Measurements from ENCODE around the gene RHOA.

Gene RHOA

DNA sequence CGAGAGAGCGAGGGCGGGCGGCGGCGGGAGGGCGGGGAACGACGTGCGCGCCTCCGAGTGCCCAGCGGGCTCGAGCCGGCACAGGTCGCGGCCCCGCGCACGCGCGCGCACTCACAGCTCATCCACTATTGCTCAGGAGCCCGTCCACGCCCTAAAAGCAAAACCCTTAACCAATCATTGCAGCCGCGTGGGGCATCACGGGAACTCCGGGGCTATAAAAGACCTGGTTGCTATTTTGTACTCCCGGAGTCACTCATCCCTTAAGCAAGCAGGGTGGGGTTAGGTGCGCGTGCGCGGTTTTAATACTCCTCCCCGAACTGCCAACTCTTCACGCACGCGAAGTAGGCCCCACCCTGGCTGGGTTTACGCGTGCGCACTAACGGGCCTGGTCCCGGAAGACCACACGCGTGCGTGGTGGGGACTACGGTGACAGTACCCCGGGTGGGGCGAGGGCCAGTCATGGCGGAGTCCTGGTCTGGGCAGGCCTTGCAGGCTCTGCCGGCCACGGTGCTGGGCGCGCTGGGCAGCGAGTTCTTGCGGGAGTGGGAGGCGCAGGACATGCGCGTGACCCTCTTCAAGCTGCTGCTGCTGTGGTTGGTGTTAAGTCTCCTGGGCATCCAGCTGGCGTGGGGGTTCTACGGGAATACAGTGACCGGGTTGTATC, at the start of gene RHOA, which contains the start of gene TCTA:
Gene RHOA (minus strand): TSS at position 9 of the 664 bp plus-strand sequence. CDS start 36,387 bp downstream, outside the sequence.
Gene TCTA (plus strand): TSS at position 456 of the 664 bp plus-strand sequence. CDS start 4 bp downstream, at position 460.
- TF ChIP-seq, protein P1, sequence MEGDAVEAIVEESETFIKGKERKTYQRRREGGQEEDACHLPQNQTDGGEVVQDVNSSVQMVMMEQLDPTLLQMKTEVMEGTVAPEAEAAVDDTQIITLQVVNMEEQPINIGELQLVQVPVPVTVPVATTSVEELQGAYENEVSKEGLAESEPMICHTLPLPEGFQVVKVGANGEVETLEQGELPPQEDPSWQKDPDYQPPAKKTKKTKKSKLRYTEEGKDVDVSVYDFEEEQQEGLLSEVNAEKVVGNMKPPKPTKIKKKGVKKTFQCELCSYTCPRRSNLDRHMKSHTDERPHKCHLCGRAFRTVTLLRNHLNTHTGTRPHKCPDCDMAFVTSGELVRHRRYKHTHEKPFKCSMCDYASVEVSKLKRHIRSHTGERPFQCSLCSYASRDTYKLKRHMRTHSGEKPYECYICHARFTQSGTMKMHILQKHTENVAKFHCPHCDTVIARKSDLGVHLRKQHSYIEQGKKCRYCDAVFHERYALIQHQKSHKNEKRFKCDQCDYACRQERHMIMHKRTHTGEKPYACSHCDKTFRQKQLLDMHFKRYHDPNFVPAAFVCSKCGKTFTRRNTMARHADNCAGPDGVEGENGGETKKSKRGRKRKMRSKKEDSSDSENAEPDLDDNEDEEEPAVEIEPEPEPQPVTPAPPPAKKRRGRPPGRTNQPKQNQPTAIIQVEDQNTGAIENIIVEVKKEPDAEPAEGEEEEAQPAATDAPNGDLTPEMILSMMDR (conservative IDR thresholded peaks at IDR 0.05; ENCODE audit: low read depth), result no peak
- POLR2A ChIA-PET (ENCODE audit: low non-redundant PET), result interaction anchor here (0.6 to 0.7 kb wide), 3 partner anchors 41 to 106 kb away, joined by 3 to 5 read pairs (median 4); no protein-coding TSS in a partner anchor
- DNase-seq (ENCODE audit: low spot score), result peak; percentile 98
- peak within 1 kb of the TSS; percentile 96 for H3K27ac ChIP-seq
- CTCF ChIA-PET, result interaction anchor here (0.5 to 0.6 kb wide), 2 partner anchors 53 to 91 kb away, joined by 3 to 4 read pairs; no protein-coding TSS in a partner anchor

DNA sequence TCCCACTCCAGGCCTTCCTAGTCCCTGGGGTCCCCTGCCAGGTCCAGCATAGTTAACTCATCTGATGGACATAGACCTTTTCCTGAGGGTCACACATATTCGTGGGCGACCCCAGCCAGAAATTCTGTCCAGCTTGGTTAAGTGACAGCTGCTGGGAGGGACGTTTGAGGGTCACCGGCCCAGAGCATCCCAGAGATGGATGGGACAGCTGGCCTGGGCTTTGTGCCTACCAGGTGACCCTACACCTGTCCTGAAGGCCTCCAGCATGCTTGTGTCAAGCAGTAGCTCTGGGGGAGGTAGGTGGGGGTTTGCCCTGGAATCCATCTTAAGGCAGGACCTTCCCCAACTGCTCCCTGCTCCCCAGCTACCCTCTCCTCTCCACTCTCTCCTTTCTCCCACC, 49.2 kb upstream of the RHOA start:
- DNase-seq (ENCODE audit: low spot score), result no peak
- peak overlapping the region; percentile 70 for H3K27ac ChIP-seq
- TF ChIP-seq, protein P1 (conservative IDR thresholded peaks at IDR 0.05; ENCODE audit: low read depth), result no peak
- ChIA-PET CTCF (no interaction called here), POLR2A (ENCODE audit: low non-redundant PET) (interaction anchor here (1.2 kb wide), 1 partner anchor 10 kb away, joined by 7 read pairs; the partner anchor contains the start of gene DAG1)

DNA sequence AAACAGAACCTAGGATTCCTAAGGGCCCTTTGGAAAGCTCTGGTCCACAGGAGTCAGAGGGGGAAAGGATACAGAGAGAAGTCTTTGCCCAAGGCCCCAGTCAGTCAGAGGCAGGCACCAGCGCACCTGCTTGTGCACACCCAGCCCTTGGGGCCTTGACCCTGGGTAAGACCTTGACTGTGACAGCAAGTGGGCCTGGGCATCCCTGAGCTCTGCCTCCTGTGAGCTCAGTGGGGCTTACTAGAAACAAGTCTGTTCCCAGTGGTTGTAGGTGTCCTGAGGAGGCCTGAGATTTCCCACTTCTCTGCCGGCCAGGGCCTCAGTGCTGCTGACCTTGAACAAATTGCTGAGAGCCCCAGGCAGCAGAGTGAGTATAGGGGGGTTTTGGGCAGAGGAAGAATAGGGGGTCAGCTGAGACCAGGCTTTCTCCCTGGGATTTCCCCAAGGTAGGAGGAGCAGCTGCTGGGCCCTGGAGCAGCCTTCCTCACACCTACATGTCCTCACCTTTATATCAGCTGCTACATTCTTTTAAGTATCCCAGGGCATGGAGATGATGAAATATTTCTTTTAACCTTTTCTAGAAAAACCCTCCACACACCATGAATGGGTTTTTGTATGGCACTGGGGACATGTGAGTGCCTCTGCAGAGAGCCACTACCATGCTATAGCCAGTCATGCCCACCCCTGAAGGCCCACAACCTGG, 48.6 kb upstream of the RHOA start:
- POLR2A ChIA-PET (ENCODE audit: low non-redundant PET), result interaction anchor here (1.2 kb wide), 1 partner anchor 10 kb away, joined by 7 read pairs; the partner anchor contains the start of gene DAG1
- CTCF ChIA-PET, result no interaction called here
- TF ChIP-seq, protein P1 (conservative IDR thresholded peaks at IDR 0.05; ENCODE audit: low read depth), result no peak
- DNase-seq (ENCODE audit: low spot score), result no peak
- peak overlapping the region; percentile 70 for H3K27ac ChIP-seq

DNA sequence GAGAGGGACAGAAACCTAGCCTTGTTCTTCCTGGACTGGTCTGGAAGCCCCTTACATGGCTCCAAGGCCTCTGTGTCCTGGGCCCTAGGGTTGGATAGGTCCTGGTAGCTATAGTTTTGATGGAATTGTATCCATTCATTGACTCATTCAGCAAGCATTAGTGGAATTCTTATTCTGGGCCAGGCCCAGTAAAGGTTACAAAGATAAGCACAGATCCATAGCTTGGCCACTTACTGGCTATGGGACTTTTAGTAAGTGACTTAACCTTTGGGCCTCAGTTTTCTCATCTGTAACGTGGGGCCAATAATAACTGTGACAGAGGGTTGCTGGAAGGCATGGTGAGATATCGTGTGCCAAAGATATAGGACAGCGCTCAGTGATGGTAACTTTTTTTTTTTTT, 44.7 kb upstream of the RHOA start:
- DNase-seq (ENCODE audit: low spot score), result no peak

DNA sequence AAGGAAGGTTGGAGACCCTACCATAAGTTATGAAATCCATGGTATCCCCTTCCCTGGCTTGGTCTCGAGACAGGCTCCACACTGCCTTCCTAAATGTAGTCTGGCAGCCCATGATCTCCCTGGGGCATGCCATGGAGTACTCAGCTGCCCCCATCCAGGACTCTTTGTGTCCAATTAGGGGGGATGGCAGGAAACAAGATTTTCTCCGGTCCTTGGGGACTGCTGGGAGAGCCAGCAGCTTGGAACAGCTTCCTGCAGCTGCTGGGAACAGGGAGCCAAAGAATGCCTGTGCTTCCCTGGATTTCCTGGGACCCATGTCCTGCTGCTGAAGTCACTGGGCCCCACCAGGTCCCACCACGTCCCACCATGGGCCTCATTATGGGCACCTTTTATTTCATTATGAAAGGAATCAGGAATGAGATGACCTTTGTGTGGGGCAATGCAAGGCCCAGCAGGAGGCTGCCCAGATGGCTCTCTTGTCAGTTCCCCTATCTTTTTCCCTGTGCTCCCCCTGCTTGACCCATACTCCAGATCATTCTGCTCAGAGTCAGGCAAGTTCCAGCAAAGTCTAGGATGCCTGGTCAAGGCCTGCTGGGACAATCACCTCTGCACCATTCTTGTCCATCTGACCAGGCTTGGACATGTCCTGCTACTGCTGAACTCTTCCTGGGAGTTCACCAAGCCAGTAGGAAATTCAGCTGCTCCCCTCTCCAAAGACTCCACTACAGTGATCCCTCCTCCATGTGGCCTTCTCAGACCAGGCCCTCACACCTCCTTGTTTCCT, 43.3 kb upstream of the RHOA start:
- POLR2A ChIA-PET (ENCODE audit: low non-redundant PET), result interaction anchor here (0.7 kb wide), 1 partner anchor 954 kb away, joined by 4 read pairs; no protein-coding TSS in a partner anchor
- TF ChIP-seq, protein P1 (conservative IDR thresholded peaks at IDR 0.05; ENCODE audit: low read depth), result no peak
- no peak for DNase-seq (ENCODE audit: low spot score)
- peak overlapping the region; percentile 68 for H3K27ac ChIP-seq
- CTCF ChIA-PET, result interaction anchor here (1.1 kb wide), 1 partner anchor 216 kb away, joined by 3 read pairs; no protein-coding TSS in a partner anchor

More for the DNA sequence above, 44.7 kb upstream of the RHOA start:
- peak overlapping the region; percentile 68; the same call in 1 of the 2 replicates for H3K27ac ChIP-seq
- ChIA-PET CTCF (no interaction called here), POLR2A (ENCODE audit: low non-redundant PET) (no interaction called here)
- TF ChIP-seq, protein P1 (conservative IDR thresholded peaks at IDR 0.05; ENCODE audit: low read depth), result no peak
